Small intestine (tissue), 7 donors: ENCODE results near the gene SLC5A10. TPM values are rescaled to one million over a fixed set of nuclear protein-coding genes. Genes with fewer than 3 reads are reported as not detected.

ENCODE experiments used
- DNase-seq, 2 donors: peaks; one replicate each; pipeline versions ENCODE4 v3.0.0 to v3.0.0-alpha.2; 2013
- FAIRE-seq: peaks from 2 replicates; lab custom pipeline; 2012; peaks lifted over from hg19 to GRCh38; lab: Jason Lieb, UNC
- H3K27ac ChIP-seq, 3 donors: one replicate each; pipeline ENCODE4 v1.5.1; 2013; ENCODE audit warnings: low read length in 2 of 3, mild to moderate bottlenecking in 2 of 3, control low read depth in 1 of 3, inconsistent platforms in 1 of 3, low read depth in 1 of 3, moderate library complexity in 1 of 3
- H3K27me3 ChIP-seq, 3 donors: one replicate each; pipeline ENCODE4 v1.6.1; 2013; ENCODE audit warnings: low read length in 3 of 3, inconsistent platforms in 1 of 3; ENCODE audit not compliant: control insufficient read depth in 3 of 3, insufficient read depth in 3 of 3
- H3K36me3 ChIP-seq, 3 donors: one replicate each; pipeline ENCODE4 v1.6.1; 2013; ENCODE audit warnings: low read length in 3 of 3, inconsistent platforms in 1 of 3, low read depth in 1 of 3, mild to moderate bottlenecking in 1 of 3, moderate library complexity in 1 of 3; ENCODE audit not compliant: control insufficient read depth in 3 of 3, insufficient read depth in 2 of 3
- H3K4me1 ChIP-seq, 3 donors: one replicate each; pipeline ENCODE4 v1.6.1; 2013; ENCODE audit warnings: low read length in 2 of 3, inconsistent platforms in 1 of 3, low read depth in 1 of 3, mild to moderate bottlenecking in 1 of 3, moderate library complexity in 1 of 3; ENCODE audit not compliant: control insufficient read depth in 3 of 3, insufficient read depth in 2 of 3
- H3K4me3 ChIP-seq, 3 donors: one replicate each; pipeline ENCODE4 v1.5.1; 2013; ENCODE audit warnings: low read length in 3 of 3, control low read depth in 1 of 3, inconsistent platforms in 1 of 3, low read depth in 1 of 3, mild to moderate bottlenecking in 1 of 3, moderate library complexity in 1 of 3
- H3K9me3 ChIP-seq, 2 donors: one replicate each; pipeline ENCODE4 v1.6.1; 2013; ENCODE audit warnings: low read depth in 1 of 2, low read length in 1 of 2; ENCODE audit not compliant: control insufficient read depth in 2 of 2, insufficient read depth in 1 of 2
- WGBS, 3 donors: extraction: QIAGEN DNeasy Blood & Tissue Kit; methylation state at CpG; one replicate each; pipeline ENCODE4 v1.1.7; 2013; 5-methylcytosine and 5-hydroxymethylcytosine counted together
- polyA plus RNA-seq, 4 donors: library from polyadenylated mRNA; stranded (reverse) in 3 of 4; unstranded in 1 of 4; fragments of 200-250 nt in 3 of 4; fragments of 120-200 nt in 1 of 4; gene quantifications; one replicate each; pipeline versions ENCODE4 v1.2.1 to v1.2.3, GENCODE V29; 2013
- donor health status: healthy with polysubstance abuse.
- donor health status: control.
- donor health status: control.
- donor health status: Bipolar disorder and iron deficiency.
- donor health status: healthy.

The SLC5A10 gene
- polyA plus RNA-seq, 4 donors = 0.09 to 0.27 (median 0.22) TPM; not detected in 1

DNA sequence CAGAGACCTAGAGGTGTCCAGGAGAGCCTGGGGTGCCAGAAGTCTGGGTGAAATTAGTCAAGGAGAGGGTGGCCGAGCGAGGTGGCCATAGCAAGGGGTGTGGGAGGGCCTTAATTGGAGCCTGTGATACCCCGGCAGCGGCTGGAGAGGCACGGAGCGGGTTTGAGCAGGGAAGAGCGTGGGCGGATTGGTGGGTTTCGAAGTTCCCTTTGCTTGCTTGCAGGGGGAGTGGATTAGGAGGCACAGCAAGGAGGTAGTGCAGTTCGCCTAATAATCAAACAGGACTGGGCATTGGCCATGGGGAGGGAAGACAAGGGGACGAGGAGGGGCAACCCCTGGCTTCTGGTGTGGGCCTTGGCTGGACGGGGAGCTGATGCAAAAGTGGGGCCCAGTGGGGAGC, 58.0 kb downstream of the SLC5A10 start:
- H3K4me3 ChIP-seq = no peak overlapping the region
- DNase-seq (no peak), FAIRE-seq (no peak)

DNA sequence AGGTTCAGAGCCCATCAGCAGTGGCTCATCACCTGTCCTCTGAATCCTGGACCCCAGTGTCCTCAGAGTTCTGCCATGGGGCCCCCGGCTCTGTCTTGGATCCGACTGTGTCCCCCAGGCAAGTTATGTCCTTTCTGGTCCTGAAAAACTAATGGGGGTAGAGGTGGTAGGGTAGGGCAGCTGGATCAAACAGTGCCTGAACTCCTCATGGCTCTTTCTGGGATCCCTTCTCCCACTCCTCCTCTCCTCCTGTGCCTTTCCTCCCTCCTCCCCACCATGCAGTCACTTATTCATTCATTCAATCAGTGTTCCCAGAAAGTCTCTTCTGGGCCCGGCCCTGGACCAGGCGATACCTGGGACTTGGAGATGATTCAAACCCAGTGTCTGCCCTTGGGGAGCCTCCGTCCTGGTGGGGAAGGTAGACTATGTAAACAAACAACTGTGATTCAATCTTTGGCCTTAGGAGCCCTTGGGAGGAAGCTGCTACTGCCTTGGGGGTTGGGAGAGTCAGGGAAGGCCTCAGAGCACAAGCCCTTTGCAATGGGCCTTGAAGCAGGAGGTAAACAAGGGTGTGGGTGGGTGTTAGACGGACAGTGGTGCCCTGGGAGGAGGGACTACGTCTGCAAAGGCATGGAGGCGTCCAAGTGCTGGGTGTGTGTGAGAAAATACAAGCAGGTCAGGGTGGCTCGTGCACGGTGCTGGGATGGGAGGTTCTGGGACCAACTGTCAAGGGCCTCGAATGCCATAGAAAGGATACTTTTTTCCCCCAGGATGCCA, 59.0 kb downstream of the SLC5A10 start:
- Histone ChIP-seq H3K36me3 (no peaks in the 10 kb centered on the region), H3K9me3 (peaks cover 0 to 5% of the 10 kb centered on the region in 2 donors), H3K27ac (peak overlapping the region in 1 of 3 donors; percentile 50), H3K4me3 (no peak overlapping the region), H3K27me3 (no peaks in the 10 kb centered on the region), H3K4me1 (peaks cover 0 to 20% (median 0%) of the 10 kb centered on the region in 3 donors)
- 37 to 57% (median 44%) methylated on average over 11 of the region's 11 CpGs for WGBS, 3 donors
- no peak for FAIRE-seq
- peak; percentile 60 to 68 for DNase-seq

More for the DNA sequence above, 58.0 kb downstream of the SLC5A10 start:
- Histone ChIP-seq H3K9me3 (peaks cover 0 to 5% of the 10 kb centered on the region in 2 donors), H3K27ac (no peak overlapping the region), H3K4me1 (peaks cover 0 to 23% (median 0%) of the 10 kb centered on the region in 3 donors), H3K36me3 (no peaks in the 10 kb centered on the region), H3K27me3 (no peaks in the 10 kb centered on the region)
- WGBS, 3 donors = 94 to 97% (median 97%) methylated on average over 12 of the region's 12 CpGs

DNA sequence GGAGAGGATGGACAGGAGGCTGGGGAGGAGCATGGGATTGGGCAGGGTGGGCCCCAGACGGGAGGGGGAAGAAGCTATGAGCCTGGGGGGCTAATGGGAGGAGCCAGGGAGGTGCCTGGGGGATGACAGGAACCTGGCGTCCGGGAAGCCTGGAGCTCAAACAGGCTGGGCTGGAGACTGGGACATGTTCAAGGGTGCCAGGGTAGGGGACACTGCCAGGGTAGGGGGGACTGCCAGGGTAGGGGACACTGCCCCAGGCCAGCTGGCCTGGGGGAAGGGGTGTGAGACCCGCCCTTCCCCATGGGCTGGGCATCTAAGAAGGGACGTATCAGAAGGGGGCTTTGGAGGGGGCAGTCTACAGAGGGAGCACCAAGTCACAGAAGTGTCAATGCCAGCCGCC, 59.6 kb downstream of the SLC5A10 start:
- no peak overlapping the region for H3K4me3 ChIP-seq
- no peaks in the 10 kb centered on the region for H3K27me3 ChIP-seq
- peaks cover 0 to 20% (median 0%) of the 10 kb centered on the region in 3 donors for H3K4me1 ChIP-seq
- peak overlapping the region in 1 of 3 donors; percentile 50 for H3K27ac ChIP-seq
- no peaks in the 10 kb centered on the region for H3K36me3 ChIP-seq
- DNase-seq = no peak
- no peaks in the 10 kb centered on the region for H3K9me3 ChIP-seq
- 77 to 85% (median 84%) methylated on average over 6 of the region's 6 CpGs for WGBS, 3 donors
- FAIRE-seq = no peak

DNA sequence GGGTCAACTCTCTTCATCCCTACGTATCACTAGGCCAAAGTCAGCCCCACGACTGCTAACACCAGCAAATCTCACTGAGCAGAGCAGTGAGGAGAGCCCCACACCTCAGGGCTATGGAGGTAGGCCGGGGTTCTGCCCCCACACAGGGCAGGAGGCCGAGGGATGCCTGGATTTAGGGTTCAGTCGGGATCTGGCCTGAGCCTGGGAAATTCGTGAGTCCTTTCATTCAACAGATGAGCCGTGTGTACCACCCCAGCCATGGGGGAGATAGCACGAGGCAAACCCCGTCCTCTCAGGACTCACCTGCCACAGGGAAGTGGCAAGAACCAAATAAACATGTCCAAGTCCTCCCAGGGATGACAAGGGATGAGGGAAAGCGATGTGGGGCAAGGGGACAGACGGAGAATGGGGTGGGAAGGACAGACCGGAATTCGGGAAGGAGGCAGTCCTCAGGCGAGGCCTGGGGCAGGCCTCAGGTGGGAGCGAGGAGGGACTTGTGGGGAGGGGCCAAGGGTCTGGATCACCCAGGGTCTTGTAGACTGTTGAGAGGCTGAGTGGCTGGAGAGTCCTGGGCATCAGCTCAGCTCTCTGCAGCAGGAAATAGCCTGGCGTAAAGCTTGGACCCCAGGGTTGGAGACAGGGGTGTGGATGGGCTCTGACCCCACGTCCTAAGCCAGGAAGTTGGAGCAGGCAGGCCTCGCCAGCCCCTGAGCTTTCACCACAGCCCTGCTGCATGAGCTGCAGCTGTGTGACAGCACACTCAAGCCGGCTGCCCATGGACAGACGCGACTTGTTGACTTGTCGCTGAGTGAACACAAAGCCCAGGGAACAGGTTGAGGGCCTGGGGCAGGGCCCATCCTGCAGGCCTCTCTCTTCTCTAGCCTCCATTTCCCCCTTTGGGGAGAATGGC, 60.5 kb downstream of the SLC5A10 start:
- H3K27ac ChIP-seq = no peak overlapping the region

DNA sequence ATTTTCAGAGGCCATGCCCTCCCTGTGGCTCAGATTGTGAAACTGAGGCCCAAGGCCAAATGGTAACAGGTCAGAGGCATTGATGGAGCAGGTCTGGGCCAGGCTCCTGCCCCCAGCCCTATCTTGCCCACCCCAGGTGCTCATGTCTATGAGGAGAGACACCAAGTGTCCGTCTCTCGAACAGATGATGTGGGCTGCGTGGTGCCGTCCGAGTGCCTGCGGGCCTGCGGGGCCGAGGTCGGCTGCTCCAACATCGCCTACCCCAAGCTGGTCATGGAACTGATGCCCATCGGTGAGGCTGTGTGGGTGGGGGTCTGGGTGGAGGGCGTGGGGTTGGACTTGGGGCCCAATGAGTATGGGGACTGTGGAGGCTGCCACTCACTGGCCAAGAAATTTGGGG, 61.3 kb downstream of the SLC5A10 start:
- Histone ChIP-seq H3K9me3 (no peaks in the 10 kb centered on the region), H3K27me3 (no peaks in the 10 kb centered on the region), H3K4me1 (peaks cover 0 to 20% (median 0%) of the 10 kb centered on the region in 3 donors), H3K36me3 (no peaks in the 10 kb centered on the region), H3K4me3 (no peak overlapping the region), H3K27ac (no peak overlapping the region)
- DNase-seq = no peak
- no peak for FAIRE-seq
- 92 to 96% (median 95%) methylated on average over 12 of the region's 12 CpGs for WGBS, 3 donors

More for the DNA sequence above, 60.5 kb downstream of the SLC5A10 start:
- Histone ChIP-seq H3K4me1 (peaks cover 0 to 20% (median 0%) of the 10 kb centered on the region in 3 donors), H3K4me3 (no peak overlapping the region), H3K27me3 (no peaks in the 10 kb centered on the region), H3K36me3 (no peaks in the 10 kb centered on the region), H3K9me3 (no peaks in the 10 kb centered on the region)
- DNase-seq = no peak
- no peak for FAIRE-seq
- WGBS, 3 donors = 92 to 94% (median 92%) methylated on average over 22 of the region's 22 CpGs

GRCh38 chr17:19013806-19014627, 62.1 kb downstream of the SLC5A10 start:
- H3K4me3 ChIP-seq = no peak overlapping the region
- H3K9me3 ChIP-seq = no peaks in the 10 kb centered on the region
- no peaks in the 10 kb centered on the region for H3K36me3 ChIP-seq
- no peaks in the 10 kb centered on the region for H3K27me3 ChIP-seq
- peaks cover 0 to 20% (median 0%) of the 10 kb centered on the region in 3 donors for H3K4me1 ChIP-seq
- FAIRE-seq = no peak
- DNase-seq = peak in 1 of 2 donors; percentile 27
- 83 to 92% (median 87%) methylated on average over 10 to 11 of the region's 11 CpGs for WGBS, 3 donors
- no peak overlapping the region for H3K27ac ChIP-seq

GRCh38 chr17:19014628-19015215, 62.8 kb downstream of the SLC5A10 start:
- H3K4me1 ChIP-seq = peaks cover 0 to 26% (median 0%) of the 10 kb centered on the region in 3 donors
- 84 to 86% (median 85%) methylated on average over 29 of the region's 29 CpGs for WGBS, 3 donors
- H3K4me3 ChIP-seq = no peak overlapping the region
- no peak for DNase-seq
- no peaks in the 10 kb centered on the region for H3K9me3 ChIP-seq
- no peak overlapping the region for H3K27ac ChIP-seq
- no peak for FAIRE-seq
- H3K27me3 ChIP-seq = no peaks in the 10 kb centered on the region
- H3K36me3 ChIP-seq = no peaks in the 10 kb centered on the region
